ENCODE measurements around the gene BRD7.

Gene BRD7

DNA sequence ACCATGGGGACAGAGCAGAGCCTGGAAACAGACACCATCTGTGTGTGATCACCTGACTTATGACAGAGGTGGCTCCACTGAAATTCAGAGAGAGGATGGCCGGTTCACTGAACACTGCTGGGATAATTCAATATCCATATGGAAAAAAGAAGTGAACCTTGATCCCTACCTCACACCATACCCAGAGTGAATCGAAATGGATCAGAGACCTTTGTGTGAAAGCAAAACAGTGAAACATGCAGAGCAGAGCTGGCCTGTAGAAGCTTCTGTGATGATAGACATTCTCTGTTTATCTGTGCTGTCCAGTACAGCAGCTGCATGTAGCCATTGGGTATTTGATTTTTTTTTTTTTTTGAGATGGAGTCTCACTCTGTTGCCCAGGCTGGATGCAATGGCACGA, 82.1 kb downstream of the BRD7 start:
- no peak overlapping the region for H3K4me3 ChIP-seq (ENCODE audit: low read depth, low read length)
- TF ChIP-seq, protein P1, sequence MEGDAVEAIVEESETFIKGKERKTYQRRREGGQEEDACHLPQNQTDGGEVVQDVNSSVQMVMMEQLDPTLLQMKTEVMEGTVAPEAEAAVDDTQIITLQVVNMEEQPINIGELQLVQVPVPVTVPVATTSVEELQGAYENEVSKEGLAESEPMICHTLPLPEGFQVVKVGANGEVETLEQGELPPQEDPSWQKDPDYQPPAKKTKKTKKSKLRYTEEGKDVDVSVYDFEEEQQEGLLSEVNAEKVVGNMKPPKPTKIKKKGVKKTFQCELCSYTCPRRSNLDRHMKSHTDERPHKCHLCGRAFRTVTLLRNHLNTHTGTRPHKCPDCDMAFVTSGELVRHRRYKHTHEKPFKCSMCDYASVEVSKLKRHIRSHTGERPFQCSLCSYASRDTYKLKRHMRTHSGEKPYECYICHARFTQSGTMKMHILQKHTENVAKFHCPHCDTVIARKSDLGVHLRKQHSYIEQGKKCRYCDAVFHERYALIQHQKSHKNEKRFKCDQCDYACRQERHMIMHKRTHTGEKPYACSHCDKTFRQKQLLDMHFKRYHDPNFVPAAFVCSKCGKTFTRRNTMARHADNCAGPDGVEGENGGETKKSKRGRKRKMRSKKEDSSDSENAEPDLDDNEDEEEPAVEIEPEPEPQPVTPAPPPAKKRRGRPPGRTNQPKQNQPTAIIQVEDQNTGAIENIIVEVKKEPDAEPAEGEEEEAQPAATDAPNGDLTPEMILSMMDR (IDR thresholded peaks at IDR 0.05; ENCODE audit: borderline replicate concordance, insufficient read depth, low read depth, low read length): no peak

DNA sequence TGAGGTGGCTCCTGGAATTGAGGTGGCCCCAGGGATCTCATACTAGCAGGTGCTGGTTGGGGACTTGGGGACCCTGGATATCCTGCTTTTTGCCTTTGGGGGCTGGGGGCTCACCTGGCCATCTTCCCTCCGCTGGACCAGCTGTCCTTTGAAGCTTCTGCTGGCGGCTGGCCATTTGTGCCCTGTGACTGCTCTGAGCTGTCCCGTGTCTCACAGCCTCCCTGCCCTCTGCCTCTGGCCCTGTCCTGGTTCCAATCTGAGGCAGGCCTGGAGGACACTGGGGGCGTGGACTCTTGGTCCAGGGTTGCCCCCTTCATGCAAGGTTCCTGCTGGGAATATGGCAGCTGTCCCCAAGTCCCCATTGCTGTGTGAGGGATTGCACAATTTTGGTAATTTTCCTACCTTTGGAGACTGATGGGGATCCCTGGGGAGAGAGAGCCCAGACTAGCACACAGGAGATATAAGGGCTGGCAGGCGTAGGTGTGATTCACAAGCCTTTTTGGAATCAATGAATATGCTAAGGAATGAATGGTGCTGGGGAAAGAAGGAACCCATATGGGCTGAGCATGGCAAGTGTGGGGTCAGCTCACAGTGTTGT, 83.3 kb downstream of the BRD7 start:
- TF ChIP-seq, protein P1 (IDR thresholded peaks at IDR 0.05; ENCODE audit: borderline replicate concordance, insufficient read depth, low read depth, low read length): no peak
- H3K4me3 ChIP-seq (ENCODE audit: low read depth, low read length): no peak overlapping the region

GRCh38 chr16:50284131-50284911, 84.5 kb downstream of the BRD7 start:
- TF ChIP-seq, protein P1 (IDR thresholded peaks at IDR 0.05; ENCODE audit: borderline replicate concordance, insufficient read depth, low read depth, low read length): no peak
- H3K4me3 ChIP-seq (ENCODE audit: low read depth, low read length): no peak overlapping the region

- TF ChIP-seq, protein P1 (IDR thresholded peaks at IDR 0.05; ENCODE audit: borderline replicate concordance, insufficient read depth, low read depth, low read length): no peak
- H3K4me3 ChIP-seq (ENCODE audit: low read depth, low read length): no peak overlapping the region
Observed at GRCh38 chr16:50282955-50283631, 85.7 kb downstream of the BRD7 start.

GRCh38 chr16:50282010-50282538, 86.7 kb downstream of the BRD7 start:
- TF ChIP-seq, protein P1 (IDR thresholded peaks at IDR 0.05; ENCODE audit: borderline replicate concordance, insufficient read depth, low read depth, low read length): no peak
- peak overlapping the region; percentile 34 for H3K4me3 ChIP-seq (ENCODE audit: low read depth, low read length)

GRCh38 chr16:50281391-50282009, 87.3 kb downstream of the BRD7 start:
- TF ChIP-seq, protein P1 (IDR thresholded peaks at IDR 0.05; ENCODE audit: borderline replicate concordance, insufficient read depth, low read depth, low read length): no peak
- H3K4me3 ChIP-seq (ENCODE audit: low read depth, low read length): peak overlapping the region; percentile 34

Data from GM12875 (cell line).